Transverse colon (tissue), 4 donors: ENCODE results near the gene P2RY6.

ENCODE experiments used
- EP300 ChIP-seq: sonication (generic); formaldehyde crosslinking; IDR thresholded peaks from one replicate; pipeline ENCODE4 v1.6.1; 2017; ENCODE audit warnings: antibody characterized with exemption, low read depth
- POLR2A ChIP-seq: fragments of 450-650 bp; IDR thresholded peaks from one replicate; pipeline ENCODE4 v1.6.1; 2016; ENCODE audit warnings: antibody characterized with exemption, mild to moderate bottlenecking, moderate library complexity
- POLR2AphosphoS5 ChIP-seq, 3 donors: sonication (generic); formaldehyde crosslinking; IDR thresholded peaks; one replicate each; pipeline ENCODE4 v1.6.1; 2016; ENCODE audit warnings: antibody characterized with exemption in 3 of 3
- TF ChIP-seq, protein P1 (sequence below), 5 experiments: fragments of 200-600 bp in 3 of 5; fragments of 450-650 bp in 2 of 5; sonication (generic) in 3 of 5; IDR thresholded peaks; 1 replicate in 2 of 5; 2 replicates in 3 of 5; pipeline ENCODE4 v1.5.1; 2016 to 2017; ENCODE audit warnings: antibody characterized with exemption in 5 of 5, inconsistent platforms in 3 of 5, mild to moderate bottlenecking in 2 of 5, moderate library complexity in 1 of 5

DNA sequence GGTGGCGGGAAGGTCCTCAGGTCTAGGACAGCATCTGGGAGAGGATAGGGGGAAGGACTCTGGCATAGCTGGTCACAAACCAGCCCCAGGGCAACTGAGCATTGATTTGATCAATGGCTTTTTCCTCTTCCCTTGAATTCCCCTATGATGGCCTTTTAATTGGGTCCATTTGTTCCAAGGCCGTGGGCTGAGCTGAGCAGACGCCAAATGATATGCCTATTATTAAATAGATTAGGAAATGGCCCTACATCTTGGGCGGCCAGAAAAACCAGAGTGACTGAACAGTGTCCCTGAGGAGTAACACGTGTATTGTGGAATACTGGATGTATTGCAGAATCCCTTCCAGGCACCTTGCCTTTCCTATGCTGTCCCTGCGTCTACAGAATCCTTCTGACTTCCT is 26.7 kb upstream of the P2RY6 start:
- TF ChIP-seq, protein P1, sequence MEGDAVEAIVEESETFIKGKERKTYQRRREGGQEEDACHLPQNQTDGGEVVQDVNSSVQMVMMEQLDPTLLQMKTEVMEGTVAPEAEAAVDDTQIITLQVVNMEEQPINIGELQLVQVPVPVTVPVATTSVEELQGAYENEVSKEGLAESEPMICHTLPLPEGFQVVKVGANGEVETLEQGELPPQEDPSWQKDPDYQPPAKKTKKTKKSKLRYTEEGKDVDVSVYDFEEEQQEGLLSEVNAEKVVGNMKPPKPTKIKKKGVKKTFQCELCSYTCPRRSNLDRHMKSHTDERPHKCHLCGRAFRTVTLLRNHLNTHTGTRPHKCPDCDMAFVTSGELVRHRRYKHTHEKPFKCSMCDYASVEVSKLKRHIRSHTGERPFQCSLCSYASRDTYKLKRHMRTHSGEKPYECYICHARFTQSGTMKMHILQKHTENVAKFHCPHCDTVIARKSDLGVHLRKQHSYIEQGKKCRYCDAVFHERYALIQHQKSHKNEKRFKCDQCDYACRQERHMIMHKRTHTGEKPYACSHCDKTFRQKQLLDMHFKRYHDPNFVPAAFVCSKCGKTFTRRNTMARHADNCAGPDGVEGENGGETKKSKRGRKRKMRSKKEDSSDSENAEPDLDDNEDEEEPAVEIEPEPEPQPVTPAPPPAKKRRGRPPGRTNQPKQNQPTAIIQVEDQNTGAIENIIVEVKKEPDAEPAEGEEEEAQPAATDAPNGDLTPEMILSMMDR (IDR thresholded peaks at IDR 0.05): no peak
- no peak for TF ChIP-seq POLR2AphosphoS5 (IDR thresholded peaks at IDR 0.05)
- TF ChIP-seq POLR2A: no peak
- TF ChIP-seq EP300: no peak
